ENCODE results near the gene EIF3D.

DNA sequence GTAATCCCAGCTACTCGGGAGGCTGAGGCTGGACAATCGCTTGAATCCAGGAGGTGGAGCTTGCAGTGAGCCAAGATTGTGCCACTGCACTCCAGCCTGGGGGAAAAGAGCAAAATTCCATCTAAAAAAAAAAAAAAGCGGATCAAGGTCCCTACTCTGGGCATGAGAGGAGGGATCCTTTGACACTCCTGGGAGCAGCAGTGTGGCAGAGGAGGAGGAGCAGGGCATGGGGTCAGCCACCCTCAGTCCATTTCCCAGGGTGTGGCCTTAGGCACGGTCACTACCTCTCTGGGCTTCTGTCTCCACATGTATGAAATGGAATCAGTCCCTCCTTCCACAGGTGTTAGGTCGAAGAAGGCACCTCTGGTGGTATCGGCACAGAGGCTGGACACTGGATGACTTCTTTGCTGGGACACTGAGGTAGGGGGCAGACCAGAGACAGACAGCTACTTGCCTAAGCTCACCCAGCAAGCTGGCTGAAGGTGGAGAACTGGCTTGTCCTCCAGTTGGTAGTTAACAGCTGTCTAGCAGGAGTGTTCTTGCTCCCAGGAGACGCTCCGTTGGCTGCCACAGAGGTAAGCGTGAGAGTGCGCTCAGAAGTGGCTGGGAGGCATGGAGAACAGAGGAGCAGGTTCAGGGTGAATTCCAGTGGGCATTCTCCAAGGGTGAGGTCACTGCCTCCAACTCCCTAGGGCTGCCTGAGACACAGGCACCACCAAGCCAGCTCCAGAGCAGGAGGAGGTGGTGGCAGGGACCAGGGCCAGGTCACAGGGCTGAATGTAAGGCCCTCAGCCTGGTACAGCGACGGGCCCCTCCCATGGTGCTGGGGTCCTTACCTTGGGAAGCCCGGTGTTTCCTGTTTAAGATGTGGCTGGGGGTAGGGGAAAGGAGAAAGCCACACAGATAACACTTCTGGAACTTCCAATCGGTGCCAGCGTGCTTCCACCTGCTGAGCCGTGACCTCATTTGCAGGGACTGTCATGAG lies 67.0 kb downstream of the EIF3D start:
- TF ChIP-seq CTCF (IDR thresholded peaks at IDR 0.05; ENCODE audit: low read length) (no peak), EZH2 (optimal IDR thresholded peaks at IDR 0.05; ENCODE audit: low read depth, low read length) (no peak)
